T-cell (primary cell): ENCODE measurements around the gene ILDR2. TPM values are rescaled to one million over a fixed set of nuclear protein-coding genes. Genes with fewer than 3 reads are reported as not detected.

Source experiments
- ATAC-seq, 4 experiments: fragments of 200-7000 bp in 3 of 4; fragments of 150-1000 bp in 1 of 4; cut with Tn5 transposase; replicated peaks in 1 of 4; 1 replicate in 3 of 4; 2 replicates in 1 of 4; pipeline ENCODE4 v1.10.0; 2021; ENCODE audit warnings: moderate library complexity in 3 of 4, mild to moderate bottlenecking in 2 of 4, moderate number of reproducible peaks in 1 of 4
- CTCF ChIA-PET, 2 donors: fragments of 300-600 bp; sonication (Branson Sonifier 250); formaldehyde crosslinking; loops; one replicate each; lab custom pipeline; 2022; ENCODE audit warnings: antibody characterized with exemption in 2 of 2; lab: Charles Lee
- POLR2A ChIA-PET, 2 donors: fragments of 300-600 bp; sonication (Branson Sonifier 250); formaldehyde crosslinking; loops; one replicate each; lab custom pipeline; 2022; ENCODE audit warnings: antibody characterized with exemption in 2 of 2; lab: Charles Lee
- DNase-seq, 35 experiments: peaks; one replicate each; pipeline versions ENCODE4 v3.0.0 to v3.0.0-alpha.2; 2013 to 2023
- H3K27ac ChIP-seq: one replicate; pipeline ENCODE4 v1.5.1; 2013; ENCODE audit warnings: low read length
- H3K27me3 ChIP-seq, 2 experiments: replicated peaks in 1 of 2; 1 replicate in 1 of 2; 2 replicates in 1 of 2; pipeline versions ENCODE4 v1.6.1 to v1.7.0; 2013; ENCODE audit warnings: low read length in 1 of 2, mixed read lengths in 1 of 2; ENCODE audit not compliant: control insufficient read depth in 2 of 2, insufficient read depth in 2 of 2; ENCODE audit errors: extremely low read depth in 1 of 2
- H3K36me3 ChIP-seq, 2 donors: 1 replicate in 1 of 2; 2 replicates in 1 of 2; pipeline versions ENCODE4 v1.6.1 to v1.7.0; 2013; ENCODE audit warnings: low read length in 1 of 2; ENCODE audit not compliant: control insufficient read depth in 2 of 2, insufficient read depth in 1 of 2; ENCODE audit errors: extremely low read depth in 1 of 2
- H3K4me1 ChIP-seq, 2 experiments: 1 replicate in 1 of 2; 2 replicates in 1 of 2; pipeline versions ENCODE4 v1.6.1 to v1.7.0; 2013; ENCODE audit warnings: low read length in 2 of 2, mixed read lengths in 1 of 2; ENCODE audit not compliant: insufficient read depth in 2 of 2, control insufficient read depth in 1 of 2; ENCODE audit errors: extremely low read depth in 1 of 2
- H3K4me3 ChIP-seq, 2 donors: 1 replicate in 1 of 2; 2 replicates in 1 of 2; pipeline versions ENCODE4 v1.5.1 to v1.7.0; 2013; ENCODE audit warnings: mild to moderate bottlenecking in 2 of 2, low read length in 1 of 2, moderate library complexity in 1 of 2; ENCODE audit not compliant: control insufficient read depth in 1 of 2; ENCODE audit errors: extremely low read depth in 1 of 2
- H3K9me3 ChIP-seq: 2 replicates; pipeline ENCODE4 v1.7.0; 2013
- H3K27ac Mint-ChIP-seq, 2 donors: one replicate each; pipeline ENCODE4 v1.8.0; 2020 to 2021; ENCODE audit warnings: mild to moderate bottlenecking in 2 of 2, mixed read lengths in 2 of 2
- H3K27me3 Mint-ChIP-seq, 2 donors: one replicate each; pipeline ENCODE4 v1.8.0; 2021 to 2022; ENCODE audit warnings: mixed read lengths in 2 of 2
- H3K36me3 Mint-ChIP-seq: one replicate; pipeline ENCODE4 v1.8.0; 2021; ENCODE audit warnings: mixed read lengths
- H3K4me1 Mint-ChIP-seq, 3 donors: one replicate each; pipeline ENCODE4 v1.8.0; 2020 to 2022; ENCODE audit warnings: mixed read lengths in 3 of 3, mild to moderate bottlenecking in 1 of 3
- H3K4me3 Mint-ChIP-seq, 3 donors: one replicate each; pipeline ENCODE4 v1.8.0; 2020 to 2022; ENCODE audit warnings: mild to moderate bottlenecking in 3 of 3, mixed read lengths in 3 of 3, moderate library complexity in 3 of 3
- H3K9me3 Mint-ChIP-seq, 3 donors: one replicate each; pipeline ENCODE4 v1.8.0; 2020 to 2022; ENCODE audit warnings: mixed read lengths in 3 of 3
- WGBS: methylation state at CpG from one replicate; pipeline ENCODE4 v1.1.5; 2013; ENCODE audit warnings: missing lambda C conversion rate; ENCODE audit not compliant: insufficient coverage; 5-methylcytosine and 5-hydroxymethylcytosine counted together
- total RNA-seq, 35 experiments: library from RNA in 6 of 35; stranded (reverse) in 6 of 35; fragments of 120-200 nt in 1 of 35; gene quantifications; one replicate each; pipeline versions ENCODE4 v1.2.1 to v1.2.4 and lab custom pipeline; 2013 to 2026

The ILDR2 gene
- total RNA-seq, 5 donors from 2014 or later (not counting 1 experiment from before 2014, with no cell fraction given), result 0.13 to 0.61 (median 0.30) TPM

DNA sequence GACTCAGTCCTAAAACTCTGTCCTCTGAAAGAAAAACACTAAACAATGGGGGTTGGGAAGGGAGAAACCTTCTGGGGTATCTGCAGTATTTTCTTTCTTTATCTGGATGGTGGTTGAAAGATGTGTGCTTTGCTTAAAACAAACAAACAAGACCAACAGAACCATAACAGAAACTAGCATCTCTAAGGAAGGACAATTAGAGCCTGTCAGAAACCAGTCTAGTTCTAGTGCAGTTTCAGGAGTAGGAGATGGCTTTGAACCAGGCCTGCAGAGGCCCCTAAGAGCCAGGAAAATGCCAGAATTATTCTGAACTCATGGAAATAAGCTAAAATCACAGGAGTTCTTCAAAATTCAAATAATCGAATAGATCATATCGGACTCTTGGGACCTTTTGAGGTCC, 18.5 kb downstream of the ILDR2 start:
- Mint-ChIP-seq H3K9me3 (no peaks in the 10 kb centered on the region), H3K4me1 (no peaks in the 10 kb centered on the region), H3K27me3 (peaks cover 0 to 9% of the 10 kb centered on the region in 2 donors), H3K36me3 (no peaks in the 10 kb centered on the region), H3K4me3 (no peak overlapping the region), H3K27ac (no peak overlapping the region)
- Histone ChIP-seq H3K36me3 (no peaks in the 10 kb centered on the region), H3K9me3 (no peaks in the 10 kb centered on the region), H3K4me3 (no peak overlapping the region), H3K27me3 (no peaks in the 10 kb centered on the region), H3K27ac (no peak overlapping the region), H3K4me1 (no peaks in the 10 kb centered on the region)
- ATAC-seq, result no peak
- DNase-seq, result no peak
- POLR2A ChIA-PET, result no interaction called here
- 100% methylated on average over 2 of the region's 2 CpGs for WGBS
- CTCF ChIA-PET, result interaction anchor here in 1 of 2 donors (0.6 kb wide), 1 partner anchor 170 kb away, joined by 3 read pairs; no protein-coding TSS in a partner anchor

- Mint-ChIP-seq H3K9me3 (no peaks in the 10 kb centered on the region), H3K27ac (no peak overlapping the region), H3K27me3 (peaks cover 0 to 13% of the 10 kb centered on the region in 2 donors), H3K36me3 (no peaks in the 10 kb centered on the region), H3K4me3 (no peak overlapping the region), H3K4me1 (no peaks in the 10 kb centered on the region)
- no peaks in the 10 kb centered on the region for H3K9me3 ChIP-seq
- no peaks in the 10 kb centered on the region for H3K27me3 ChIP-seq
- no CpG with 5 or more reads among the region's 2 CpGs for WGBS
- no peaks in the 10 kb centered on the region for H3K36me3 ChIP-seq
- no peak overlapping the region for H3K27ac ChIP-seq
- H3K4me1 ChIP-seq, result no peaks in the 10 kb centered on the region
- CTCF ChIA-PET, result no interaction called here
- ATAC-seq (no peak), DNase-seq (no peak)
- no peak overlapping the region for H3K4me3 ChIP-seq
- POLR2A ChIA-PET, result no interaction called here
Measured at GRCh38 chr1:166956057-166956850, 19.1 kb downstream of the ILDR2 start.

GRCh38 chr1:166953491-166953890, 21.8 kb downstream of the ILDR2 start:
- Mint-ChIP-seq H3K4me3 (no peak overlapping the region), H3K4me1 (no peaks in the 10 kb centered on the region), H3K9me3 (no peaks in the 10 kb centered on the region), H3K27ac (no peak overlapping the region), H3K27me3 (peaks cover 0 to 13% of the 10 kb centered on the region in 2 donors), H3K36me3 (no peaks in the 10 kb centered on the region)
- Histone ChIP-seq H3K27ac (no peak overlapping the region), H3K4me1 (no peaks in the 10 kb centered on the region), H3K36me3 (no peaks in the 10 kb centered on the region), H3K9me3 (no peaks in the 10 kb centered on the region), H3K4me3 (no peak overlapping the region), H3K27me3 (peaks cover 0 to 2% of the 10 kb centered on the region in 2 experiments)
- ATAC-seq (no peak), DNase-seq (no peak)
- POLR2A ChIA-PET, result no interaction called here
- CTCF ChIA-PET, result no interaction called here

- Histone ChIP-seq H3K9me3 (no peaks in the 10 kb centered on the region), H3K4me1 (peaks cover 0 to 6% of the 10 kb centered on the region in 2 experiments), H3K27me3 (peaks cover 0 to 12% of the 10 kb centered on the region in 2 experiments), H3K36me3 (no peaks in the 10 kb centered on the region), H3K4me3 (no peak overlapping the region), H3K27ac (no peak overlapping the region)
- POLR2A ChIA-PET, result no interaction called here
- Mint-ChIP-seq H3K9me3 (no peaks in the 10 kb centered on the region), H3K36me3 (no peaks in the 10 kb centered on the region), H3K4me3 (no peak overlapping the region), H3K4me1 (peaks cover 3 to 5% (median 5%) of the 10 kb centered on the region in 3 donors), H3K27me3 (peaks cover 8 to 20% of the 10 kb centered on the region in 2 donors), H3K27ac (no peak overlapping the region)
- no peak for DNase-seq
- ATAC-seq, result no peak
- CTCF ChIA-PET, result no interaction called here
- WGBS, result 89% methylated on average over 3 of the region's 4 CpGs
Measured at GRCh38 chr1:166952002-166952746, 23.2 kb downstream of the ILDR2 start.

DNA sequence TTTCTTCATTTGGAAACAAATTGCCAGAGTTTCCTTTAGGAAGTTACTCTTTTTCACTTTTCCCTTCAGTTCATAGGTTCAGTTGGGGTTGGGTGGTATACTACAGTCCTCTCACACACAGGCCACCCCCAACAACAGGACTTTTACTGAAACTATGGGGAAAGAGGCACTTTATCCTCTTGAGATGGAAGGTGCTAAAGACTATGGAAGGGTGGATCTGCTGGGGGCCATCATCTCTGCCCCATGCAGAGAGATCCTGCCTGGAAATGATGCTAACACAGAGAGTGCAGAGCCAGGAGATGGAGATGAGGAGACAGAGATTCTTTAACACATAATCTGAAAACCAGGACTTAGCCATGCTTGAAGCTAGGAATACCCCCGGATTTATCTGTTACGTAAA, 24.3 kb downstream of the ILDR2 start:
- Histone ChIP-seq H3K27ac (no peak overlapping the region), H3K4me1 (peaks cover 0 to 8% of the 10 kb centered on the region in 2 experiments), H3K4me3 (no peak overlapping the region), H3K27me3 (peaks cover 0 to 14% of the 10 kb centered on the region in 2 experiments), H3K36me3 (no peaks in the 10 kb centered on the region), H3K9me3 (no peaks in the 10 kb centered on the region)
- no peaks in the 10 kb centered on the region for H3K36me3 Mint-ChIP-seq
- no peak for ATAC-seq
- ChIA-PET POLR2A (no interaction called here), CTCF (interaction anchor here in 1 of 2 donors (0.6 kb wide), 1 partner anchor 99 kb away, joined by 3 read pairs; no protein-coding TSS in a partner anchor)
- H3K4me3 Mint-ChIP-seq, result no peak overlapping the region
- no peaks in the 10 kb centered on the region for H3K9me3 Mint-ChIP-seq
- peaks cover 5 to 10% (median 10%) of the 10 kb centered on the region in 3 donors for H3K4me1 Mint-ChIP-seq
- H3K27ac Mint-ChIP-seq, result no peak overlapping the region
- no peak for DNase-seq
- peaks cover 16 to 29% of the 10 kb centered on the region in 2 donors for H3K27me3 Mint-ChIP-seq
- no CpG with 5 or more reads among the region's 2 CpGs for WGBS

- Mint-ChIP-seq H3K4me3 (no peak overlapping the region), H3K36me3 (no peaks in the 10 kb centered on the region), H3K27me3 (peaks cover 16 to 33% of the 10 kb centered on the region in 2 donors), H3K27ac (no peak overlapping the region), H3K4me1 (peaks cover 11 to 18% (median 17%) of the 10 kb centered on the region in 3 donors), H3K9me3 (no peaks in the 10 kb centered on the region)
- DNase-seq, result no peak
- peaks cover 7 to 8% of the 10 kb centered on the region in 2 experiments for H3K4me1 ChIP-seq
- H3K27me3 ChIP-seq, result peaks cover 0 to 14% of the 10 kb centered on the region in 2 experiments
- H3K9me3 ChIP-seq, result no peaks in the 10 kb centered on the region
- H3K36me3 ChIP-seq, result no peaks in the 10 kb centered on the region
- no peak overlapping the region for H3K4me3 ChIP-seq
- ChIA-PET POLR2A (no interaction called here), CTCF (no interaction called here)
- no peak for ATAC-seq
- no peak overlapping the region for H3K27ac ChIP-seq
- WGBS, result 40% methylated on average over 1 of the region's 2 CpGs
Measured at GRCh38 chr1:166950156-166950555, 25.2 kb downstream of the ILDR2 start.
